GM12875 (cell line): ENCODE results near the gene VEGFA.

Experiments
- H3K4me3 ChIP-seq: one replicate; pipeline ENCODE4 v1.5.1; 2011; ENCODE audit warnings: low read depth, low read length, control low read depth
- TF ChIP-seq, protein P1 (sequence below): IDR thresholded peaks from 2 replicates; pipeline ENCODE4 v1.5.1; 2011; ENCODE audit warnings: low read depth, mild to moderate bottlenecking, control low read depth, inconsistent platforms, low read length, moderate library complexity, borderline replicate concordance; ENCODE audit not compliant: insufficient read depth

The VEGFA gene

DNA sequence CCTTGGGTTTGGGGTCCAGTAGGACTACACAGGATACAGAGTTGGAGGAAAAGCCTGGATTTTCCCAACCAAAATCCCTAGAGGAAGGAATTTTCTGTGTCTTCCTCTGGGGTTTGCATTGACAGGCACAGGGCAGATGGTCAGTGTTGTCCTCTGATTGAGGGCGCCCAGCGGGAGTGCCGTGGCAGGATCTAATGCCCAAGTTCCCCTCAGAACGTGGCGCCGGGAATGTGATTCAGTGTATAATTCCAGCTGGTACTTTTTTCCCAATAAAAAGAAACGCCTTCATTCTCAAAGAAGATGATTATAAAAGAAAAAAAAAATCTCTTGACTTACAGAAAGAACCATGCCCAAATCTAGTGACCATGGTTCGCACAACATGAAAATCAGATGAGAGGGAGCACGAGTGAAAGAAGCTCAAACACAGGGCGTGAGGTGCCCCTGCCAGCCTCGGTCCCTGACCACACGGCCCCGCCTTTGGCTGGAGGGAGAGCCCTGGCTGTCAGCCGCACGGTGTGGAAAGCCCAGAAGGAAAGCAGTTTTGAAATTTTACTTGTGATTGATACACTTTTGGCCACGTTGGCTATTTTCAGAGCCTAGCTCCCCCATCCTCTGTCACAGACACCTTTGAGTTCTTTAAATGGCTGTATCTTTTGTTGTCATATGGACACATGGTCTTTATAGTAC, 31.6 kb downstream of the VEGFA start:
- no peak overlapping the region for H3K4me3 ChIP-seq
- TF ChIP-seq, protein P1, sequence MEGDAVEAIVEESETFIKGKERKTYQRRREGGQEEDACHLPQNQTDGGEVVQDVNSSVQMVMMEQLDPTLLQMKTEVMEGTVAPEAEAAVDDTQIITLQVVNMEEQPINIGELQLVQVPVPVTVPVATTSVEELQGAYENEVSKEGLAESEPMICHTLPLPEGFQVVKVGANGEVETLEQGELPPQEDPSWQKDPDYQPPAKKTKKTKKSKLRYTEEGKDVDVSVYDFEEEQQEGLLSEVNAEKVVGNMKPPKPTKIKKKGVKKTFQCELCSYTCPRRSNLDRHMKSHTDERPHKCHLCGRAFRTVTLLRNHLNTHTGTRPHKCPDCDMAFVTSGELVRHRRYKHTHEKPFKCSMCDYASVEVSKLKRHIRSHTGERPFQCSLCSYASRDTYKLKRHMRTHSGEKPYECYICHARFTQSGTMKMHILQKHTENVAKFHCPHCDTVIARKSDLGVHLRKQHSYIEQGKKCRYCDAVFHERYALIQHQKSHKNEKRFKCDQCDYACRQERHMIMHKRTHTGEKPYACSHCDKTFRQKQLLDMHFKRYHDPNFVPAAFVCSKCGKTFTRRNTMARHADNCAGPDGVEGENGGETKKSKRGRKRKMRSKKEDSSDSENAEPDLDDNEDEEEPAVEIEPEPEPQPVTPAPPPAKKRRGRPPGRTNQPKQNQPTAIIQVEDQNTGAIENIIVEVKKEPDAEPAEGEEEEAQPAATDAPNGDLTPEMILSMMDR = no peak

DNA sequence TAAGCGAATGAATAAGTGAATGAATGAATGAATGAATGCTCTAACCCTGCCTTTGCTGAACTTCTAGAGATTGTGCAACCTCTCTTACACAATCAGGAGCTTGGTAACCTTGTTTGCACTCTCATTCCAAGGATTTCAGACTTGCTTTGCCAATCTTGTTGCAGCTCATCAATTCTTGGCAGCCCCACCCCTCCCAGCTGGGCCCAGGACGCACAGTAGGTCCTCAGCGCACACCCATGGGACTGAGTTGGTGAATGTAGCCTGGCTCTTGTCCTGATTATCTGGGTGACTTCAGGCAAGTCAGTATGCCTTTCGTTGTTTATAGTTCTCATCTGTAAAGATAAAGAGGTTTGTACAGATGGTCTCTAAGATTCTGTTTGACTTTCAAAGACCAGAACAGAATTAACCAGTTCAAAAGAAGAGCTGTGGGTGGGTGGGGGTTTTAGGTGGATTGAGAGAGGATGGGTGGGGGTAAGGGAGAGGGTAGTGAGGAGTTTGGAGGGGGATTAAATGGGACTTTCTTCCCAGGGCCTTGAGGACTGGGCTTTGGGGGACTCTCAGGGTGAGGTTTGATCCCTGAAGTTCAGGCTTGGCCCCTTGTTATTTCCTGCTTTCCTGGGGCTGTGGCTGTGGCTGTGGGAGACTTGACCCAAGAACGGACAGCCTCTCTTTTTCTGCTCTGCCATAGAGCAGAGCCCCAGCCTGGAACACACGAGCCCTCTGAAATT, 33.2 kb downstream of the VEGFA start:
- TF ChIP-seq, protein P1 = no peak
- H3K4me3 ChIP-seq = no peak overlapping the region

DNA sequence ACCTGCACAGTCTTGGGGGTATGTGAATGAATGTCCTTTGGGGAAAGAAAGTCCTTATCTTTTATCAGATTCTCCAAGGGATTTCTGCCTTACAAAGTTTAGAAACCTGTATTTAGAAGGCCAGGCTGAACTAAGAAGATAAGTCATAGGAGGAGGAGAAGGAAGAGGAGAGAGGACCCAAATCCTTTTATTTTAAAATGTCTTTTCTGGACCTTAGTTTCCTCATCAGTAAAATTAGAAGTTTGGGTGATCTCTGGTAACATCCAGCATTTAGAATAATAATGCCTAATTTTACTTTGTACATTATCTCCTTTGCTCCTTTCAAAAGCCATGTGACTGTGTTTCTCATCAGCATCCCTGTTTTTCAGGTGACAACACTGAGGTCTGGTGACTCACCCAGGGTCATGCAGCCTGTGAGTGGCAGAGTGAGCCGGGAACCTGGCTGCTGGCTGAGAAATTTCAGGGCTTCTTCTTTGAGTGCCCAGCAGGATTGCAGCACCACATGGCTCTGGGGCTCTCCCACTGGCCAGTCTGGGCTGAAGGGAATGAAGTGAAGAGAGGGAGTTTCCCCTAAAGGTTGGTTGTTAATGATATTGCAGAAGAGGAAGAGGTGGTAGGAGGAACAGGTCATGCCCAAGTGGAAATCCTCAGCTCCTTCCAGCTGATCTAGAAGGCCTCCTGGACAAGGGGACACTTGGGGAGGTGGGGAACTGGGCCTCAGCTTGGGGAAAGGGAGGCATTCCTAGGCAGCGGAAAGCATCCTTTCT, 34.0 kb downstream of the VEGFA start:
- TF ChIP-seq, protein P1 = no peak

DNA sequence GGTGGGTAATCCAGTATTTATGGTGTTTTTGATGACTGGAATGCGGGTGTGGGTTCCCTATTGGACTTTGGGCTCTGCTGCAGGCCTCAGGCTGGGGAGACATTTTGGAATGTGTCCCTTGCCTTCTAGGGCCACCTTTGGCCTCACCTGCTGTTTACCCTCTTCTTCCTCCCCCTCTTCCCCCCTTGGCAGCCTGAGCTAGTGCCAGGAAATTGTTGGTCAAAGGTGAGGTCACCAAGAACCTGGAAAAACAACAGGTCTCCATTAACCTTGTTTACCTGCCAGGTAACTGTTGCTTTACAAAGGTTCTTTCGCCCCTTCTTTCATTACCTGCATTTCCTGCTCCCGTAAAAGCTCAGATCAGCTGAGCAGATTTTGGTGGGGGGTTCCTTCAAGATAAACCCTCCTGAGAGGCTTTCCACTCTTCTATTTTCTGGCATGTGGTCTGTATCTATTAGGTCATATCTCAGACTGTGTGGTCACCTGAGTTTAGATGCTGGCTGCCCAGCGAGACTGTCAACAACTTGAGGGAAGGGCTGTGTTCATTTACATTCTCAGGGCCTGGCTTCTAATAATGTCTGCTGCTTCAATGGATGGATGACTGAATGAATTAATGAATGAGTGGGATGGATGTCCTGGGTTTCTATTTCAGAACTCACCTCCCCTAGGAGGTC, 34.7 kb downstream of the VEGFA start:
- TF ChIP-seq, protein P1 = no peak
- H3K4me3 ChIP-seq = no peak overlapping the region

More for the DNA sequence above, 34.0 kb downstream of the VEGFA start:
- no peak overlapping the region for H3K4me3 ChIP-seq

DNA sequence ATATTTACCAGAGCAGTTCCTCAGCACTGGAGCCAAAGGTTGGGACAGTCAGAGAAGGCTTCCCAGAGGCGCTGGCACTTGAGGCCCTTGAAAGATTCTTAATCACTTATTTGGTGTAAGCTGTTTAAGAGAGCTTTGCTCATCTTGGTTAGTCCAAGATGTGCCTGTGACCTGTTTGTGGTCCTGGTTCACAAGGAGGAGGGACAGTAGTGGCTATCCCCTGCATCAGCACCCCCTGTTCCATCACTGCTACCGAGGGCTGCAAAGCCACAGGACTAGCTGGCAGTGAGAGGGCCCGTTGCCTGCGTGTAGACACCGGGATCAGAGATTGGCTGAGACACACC, 35.7 kb downstream of the VEGFA start:
- no peak overlapping the region for H3K4me3 ChIP-seq
- TF ChIP-seq, protein P1 = no peak

DNA sequence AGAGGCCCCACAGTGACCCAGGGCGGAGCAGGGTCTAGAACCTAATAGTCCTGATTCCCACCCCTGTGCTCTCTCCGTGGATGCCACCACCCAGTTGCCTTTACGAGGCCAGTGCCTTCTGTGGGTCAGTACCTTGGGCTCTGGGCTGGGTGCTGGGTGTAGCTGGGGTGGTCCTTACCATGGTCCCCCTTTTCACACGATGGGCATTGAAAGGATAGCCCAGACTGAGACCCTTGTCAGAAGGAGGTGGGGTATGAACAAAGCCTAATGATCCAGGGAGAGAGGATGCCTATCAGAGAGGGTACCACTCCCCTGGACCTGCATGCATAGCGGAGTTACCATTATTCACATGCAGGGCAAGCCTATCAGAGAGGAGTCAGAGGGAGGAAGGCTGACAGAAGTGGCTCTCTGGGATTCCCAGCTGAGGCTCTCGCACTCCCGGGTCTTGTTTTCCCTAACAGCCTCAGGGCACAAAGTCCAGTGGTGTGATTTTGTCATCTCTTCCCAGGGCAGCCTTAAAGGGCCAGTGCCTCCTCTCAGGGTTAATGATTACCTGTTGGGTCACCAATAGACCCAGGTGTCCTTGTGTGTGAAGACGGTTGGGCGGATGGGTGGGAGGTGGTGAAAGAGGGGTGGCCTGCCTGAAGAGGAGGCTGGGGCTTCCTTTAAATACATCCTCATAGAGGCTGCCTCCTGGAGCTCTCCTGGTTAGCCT, 36.2 kb downstream of the VEGFA start:
- TF ChIP-seq, protein P1 = no peak
- H3K4me3 ChIP-seq = no peak overlapping the region
